ENCODE data around the gene SATB1. TPM values are rescaled to one million over a fixed set of nuclear protein-coding genes. Genes with fewer than 3 reads are reported as not detected.

SATB1 gene
- polyA plus RNA-seq, 2 of the 4 experiments (the other 2 are of a cell fraction) = 0.05 TPM; not detected in 1

DNA sequence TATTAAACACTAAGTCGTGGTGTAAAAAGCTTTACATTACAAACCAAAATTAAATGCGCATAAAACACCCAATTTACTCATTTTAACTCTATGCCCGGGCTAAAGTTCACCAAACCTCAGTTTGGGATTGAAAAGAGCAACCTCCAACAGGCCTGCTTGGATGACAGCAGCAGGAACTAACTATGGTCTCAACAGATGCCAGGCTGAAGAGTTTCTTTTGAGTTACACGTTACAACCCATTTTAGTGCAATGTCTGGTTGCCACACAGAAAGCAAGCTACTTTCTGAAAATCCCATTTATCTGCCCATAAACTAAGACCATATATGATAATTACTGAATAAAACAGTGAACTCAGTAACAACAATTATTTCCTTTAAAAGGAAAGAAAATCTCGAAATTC, 2.2 kb downstream of the SATB1 start:
- CTCF ChIA-PET = interaction anchor here (0.8 kb wide), 1 partner anchor 34 kb away, joined by 6 read pairs; no protein-coding TSS in a partner anchor
- Histone ChIP-seq H3K27ac (no peak overlapping the region), H3K9me3 (no peaks in the 10 kb centered on the region), H3K4me1 (peaks cover 19% of the 10 kb centered on the region), H3K4me2 (no peak overlapping the region), H3K4me3 (no peak overlapping the region)
- ATAC-seq = no peak
- TF ChIP-seq CBX8 (IDR thresholded peaks at IDR 0.05) = no peak
- TF ChIP-seq, protein P1, sequence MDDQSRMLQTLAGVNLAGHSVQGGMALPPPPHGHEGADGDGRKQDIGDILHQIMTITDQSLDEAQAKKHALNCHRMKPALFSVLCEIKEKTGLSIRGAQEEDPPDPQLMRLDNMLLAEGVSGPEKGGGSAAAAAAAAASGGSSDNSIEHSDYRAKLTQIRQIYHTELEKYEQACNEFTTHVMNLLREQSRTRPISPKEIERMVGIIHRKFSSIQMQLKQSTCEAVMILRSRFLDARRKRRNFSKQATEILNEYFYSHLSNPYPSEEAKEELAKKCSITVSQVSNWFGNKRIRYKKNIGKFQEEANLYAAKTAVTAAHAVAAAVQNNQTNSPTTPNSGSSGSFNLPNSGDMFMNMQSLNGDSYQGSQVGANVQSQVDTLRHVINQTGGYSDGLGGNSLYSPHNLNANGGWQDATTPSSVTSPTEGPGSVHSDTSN (IDR thresholded peaks at IDR 0.05) = no peak
- TF ChIP-seq E2F6 (IDR thresholded peaks at IDR 0.05; ENCODE audit: borderline replicate concordance, low read depth) = no peak
- no peak for TF ChIP-seq SREBF2 (IDR thresholded peaks at IDR 0.05)
- no peak for TF ChIP-seq ZSCAN20 (CRISPR knock-in tag; IDR thresholded peaks at IDR 0.05)
- WGBS (ENCODE audit: missing lambda C conversion rate) = 38% methylated on average over 5 of the region's 5 CpGs
- no peak for DNase-seq (ENCODE audit: low read depth in 1 of 2, low spot score in 1 of 2)
- no peak for FAIRE-seq
- POLR2A ChIA-PET = no interaction called here

DNA sequence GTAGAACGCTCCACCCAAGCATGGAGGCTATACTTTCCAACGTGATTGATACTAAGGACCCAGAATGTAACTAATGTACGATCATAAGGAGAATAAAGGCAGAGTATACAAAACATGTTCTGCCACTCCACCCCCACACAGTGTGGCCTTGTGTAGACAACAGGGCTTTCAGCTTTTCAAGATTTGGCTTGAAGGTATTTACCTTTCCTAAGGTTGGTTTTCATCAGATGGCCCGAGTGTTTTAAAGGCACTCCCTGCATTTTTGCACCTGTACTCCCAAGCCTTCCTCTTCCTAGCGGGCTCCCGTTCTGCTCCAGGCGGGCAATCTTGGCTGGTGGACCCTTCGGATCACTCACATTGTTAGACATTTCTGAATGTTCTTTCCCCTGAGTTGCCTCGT, 4.6 kb downstream of the SATB1 start:
- ChIA-PET CTCF (no interaction called here), POLR2A (no interaction called here)
- no peak overlapping the region for H3K4me2 ChIP-seq
- WGBS (ENCODE audit: missing lambda C conversion rate) = 40% methylated on average over 9 of the region's 9 CpGs
- ATAC-seq = no peak
- DNase-seq (ENCODE audit: low read depth in 1 of 2, low spot score in 1 of 2) = no peak
- H3K4me3 ChIP-seq = no peak overlapping the region
- TF ChIP-seq POLR2A (IDR thresholded peaks at IDR 0.05; ENCODE audit: low read length) = no peak
- no peak for TF ChIP-seq ZC3H11A (IDR thresholded peaks at IDR 0.05)
- H3K27ac ChIP-seq = no peak overlapping the region
- no peaks in the 10 kb centered on the region for H3K9me3 ChIP-seq
- FAIRE-seq = no peak
- peaks cover 14% of the 10 kb centered on the region for H3K4me1 ChIP-seq

DNA sequence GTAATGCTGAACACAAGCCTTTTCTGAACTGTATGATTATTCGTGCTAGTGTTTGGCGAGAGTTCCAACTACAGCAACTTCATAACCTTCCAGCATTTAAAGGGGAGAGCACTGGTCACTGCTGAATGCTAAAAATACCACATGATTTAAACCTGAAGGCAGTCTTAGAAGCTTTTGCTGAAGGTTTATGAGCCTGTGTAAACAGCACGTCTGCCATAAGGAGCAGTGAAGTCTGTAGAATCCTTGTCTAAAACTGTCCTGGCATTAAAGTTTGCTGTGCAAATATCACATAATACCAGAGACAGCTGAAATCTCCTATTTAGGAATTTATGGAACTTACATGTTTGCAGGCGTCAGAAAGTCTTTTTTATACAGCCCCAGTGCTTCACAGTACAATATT, 5.9 kb downstream of the SATB1 start:
- H3K4me1 ChIP-seq = peaks cover 9% of the 10 kb centered on the region
- TF ChIP-seq NR3C1 (IDR thresholded peaks at IDR 0.05) (no peak), HEYL (CRISPR knock-in tag; IDR thresholded peaks at IDR 0.05) (no peak), JUNB (IDR thresholded peaks at IDR 0.05) (no peak), HOXA7 (CRISPR knock-in tag; IDR thresholded peaks at IDR 0.05) (no peak), TFCP2L1 (CRISPR knock-in tag; IDR thresholded peaks at IDR 0.05) (no peak), CHD4 (IDR thresholded peaks at IDR 0.05; ENCODE audit: borderline replicate concordance) (no peak), SMC3 (IDR thresholded peaks at IDR 0.05) (no peak), ZFP36 (IDR thresholded peaks at IDR 0.05; ENCODE audit: borderline replicate concordance, partially characterized antibody) (no peak)
- no peak overlapping the region for H3K4me3 ChIP-seq
- H3K9me3 ChIP-seq = no peaks in the 10 kb centered on the region
- ATAC-seq (no peak), FAIRE-seq (no peak), DNase-seq (ENCODE audit: low read depth in 1 of 2, low spot score in 1 of 2) (no peak)
- ChIA-PET CTCF (no interaction called here), POLR2A (no interaction called here)
- WGBS (ENCODE audit: missing lambda C conversion rate) = 26% methylated on average over 4 of the region's 4 CpGs
- no peak overlapping the region for H3K4me2 ChIP-seq
- H3K27ac ChIP-seq = no peak overlapping the region

- CTCF ChIA-PET = interaction anchor here (0.5 to 0.8 kb wide), 2 partner anchors 30 to 41 kb away, joined by 3 read pairs; no protein-coding TSS in a partner anchor
- no peak for TF ChIP-seq CEBPB (IDR thresholded peaks at IDR 0.05)
- TF ChIP-seq BCL3 (IDR thresholded peaks at IDR 0.05) = no peak
- TF ChIP-seq PHF8 (IDR thresholded peaks at IDR 0.05; ENCODE audit: borderline replicate concordance, low read depth) = no peak
- TF ChIP-seq BHLHE40 (IDR thresholded peaks at IDR 0.05; ENCODE audit: low read depth, low read length) = no peak
- TF ChIP-seq HEYL (CRISPR knock-in tag; IDR thresholded peaks at IDR 0.05) = no peak
- no peak for TF ChIP-seq POLR2AphosphoS2 (conservative IDR thresholded peaks at IDR 0.05; ENCODE audit: low read length)
- TF ChIP-seq HOXB13 (CRISPR knock-in tag; IDR thresholded peaks at IDR 0.05; ENCODE audit: low read depth) = no peak
- TF ChIP-seq NFE2L2 (conservative IDR thresholded peaks at IDR 0.05; ENCODE audit: low read length) = no peak
- no peak for TF ChIP-seq RARB (CRISPR knock-in tag; IDR thresholded peaks at IDR 0.05)
- TF ChIP-seq, protein P2, sequence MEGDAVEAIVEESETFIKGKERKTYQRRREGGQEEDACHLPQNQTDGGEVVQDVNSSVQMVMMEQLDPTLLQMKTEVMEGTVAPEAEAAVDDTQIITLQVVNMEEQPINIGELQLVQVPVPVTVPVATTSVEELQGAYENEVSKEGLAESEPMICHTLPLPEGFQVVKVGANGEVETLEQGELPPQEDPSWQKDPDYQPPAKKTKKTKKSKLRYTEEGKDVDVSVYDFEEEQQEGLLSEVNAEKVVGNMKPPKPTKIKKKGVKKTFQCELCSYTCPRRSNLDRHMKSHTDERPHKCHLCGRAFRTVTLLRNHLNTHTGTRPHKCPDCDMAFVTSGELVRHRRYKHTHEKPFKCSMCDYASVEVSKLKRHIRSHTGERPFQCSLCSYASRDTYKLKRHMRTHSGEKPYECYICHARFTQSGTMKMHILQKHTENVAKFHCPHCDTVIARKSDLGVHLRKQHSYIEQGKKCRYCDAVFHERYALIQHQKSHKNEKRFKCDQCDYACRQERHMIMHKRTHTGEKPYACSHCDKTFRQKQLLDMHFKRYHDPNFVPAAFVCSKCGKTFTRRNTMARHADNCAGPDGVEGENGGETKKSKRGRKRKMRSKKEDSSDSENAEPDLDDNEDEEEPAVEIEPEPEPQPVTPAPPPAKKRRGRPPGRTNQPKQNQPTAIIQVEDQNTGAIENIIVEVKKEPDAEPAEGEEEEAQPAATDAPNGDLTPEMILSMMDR (IDR thresholded peaks at IDR 0.05) = no peak
- TF ChIP-seq SREBF2 (IDR thresholded peaks at IDR 0.05) = no peak
- TF ChIP-seq HOXB5 (CRISPR knock-in tag; IDR thresholded peaks at IDR 0.05) = no peak
- no peak for TF ChIP-seq JUNB (IDR thresholded peaks at IDR 0.05)
- TF ChIP-seq ZC3H11A (IDR thresholded peaks at IDR 0.05) = no peak
- no peak for TF ChIP-seq ESRRA (IDR thresholded peaks at IDR 0.05; ENCODE audit: borderline replicate concordance, low read length)
Observed at GRCh38 chr3:18417904-18418572, 7.1 kb downstream of the SATB1 start.

More at GRCh38 chr3:18417904-18418572, 7.1 kb downstream of the SATB1 start:
- 42% methylated on average over 10 of the region's 10 CpGs for WGBS (ENCODE audit: missing lambda C conversion rate)
- no peak for DNase-seq (ENCODE audit: low read depth in 1 of 2, low spot score in 1 of 2)
- ATAC-seq = no peak
- Histone ChIP-seq H3K4me3 (no peak overlapping the region), H3K4me2 (no peak overlapping the region), H3K27ac (no peak overlapping the region), H3K4me1 (no peaks in the 10 kb centered on the region), H3K9me3 (no peaks in the 10 kb centered on the region)
- POLR2A ChIA-PET = no interaction called here
- FAIRE-seq = no peak
